GM12865 (cell line): ENCODE measurements around the gene PANK1.
"Not testable (repeated sequence)": the region's sequence is repeated elsewhere in the genome, so short reads cannot be mapped to it uniquely, and the experiment has no call there.

Experiments used
- DNase-seq: peaks from one replicate; pipeline ENCODE4 v3.0.0; 2010; ENCODE audit warnings: low read depth
- H3K4me3 ChIP-seq: 2 replicates; pipeline ENCODE4 v1.5.1; 2011; ENCODE audit warnings: mild to moderate bottlenecking, low read depth, low read length, control low read depth
- TF ChIP-seq, protein P1 (sequence below): IDR thresholded peaks from 2 replicates; pipeline ENCODE4 v1.5.1; 2011; ENCODE audit warnings: low read length, control low read depth, low read depth, inconsistent platforms; ENCODE audit not compliant: insufficient read depth; ENCODE audit errors: missing control alignments

Gene PANK1

DNA sequence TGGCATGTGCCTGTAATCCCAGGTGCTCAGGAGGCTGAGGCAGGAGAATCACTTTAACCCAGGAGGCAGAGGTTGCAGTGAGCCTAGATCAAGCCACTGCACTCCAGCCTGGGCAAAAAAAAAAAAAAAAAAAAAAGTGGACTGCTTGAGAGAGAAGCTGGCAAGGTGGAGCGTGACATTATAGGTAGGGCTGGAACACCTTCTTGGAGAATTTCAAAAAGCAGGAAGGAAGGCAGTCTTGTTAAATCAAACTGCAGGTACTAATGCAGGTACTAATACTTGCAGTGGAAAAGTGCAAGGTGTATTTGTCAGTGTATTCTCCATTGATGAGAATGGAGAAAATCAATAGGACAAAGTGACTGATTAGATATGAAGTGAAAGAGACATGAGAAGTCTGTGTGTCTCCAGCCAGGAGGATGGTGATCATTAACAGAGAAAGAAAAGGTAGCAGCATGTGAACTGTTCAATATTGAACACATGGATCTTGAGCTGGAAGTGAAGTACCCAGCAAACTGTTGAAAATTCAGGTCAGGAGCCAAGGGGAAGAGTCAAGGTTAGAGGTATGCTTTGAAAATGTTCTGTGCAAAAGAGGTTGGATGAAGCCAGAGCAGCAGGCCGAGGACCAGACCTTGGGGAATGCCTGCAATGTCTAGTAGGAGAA, 97.1 kb downstream of the PANK1 start:
- H3K4me3 ChIP-seq, result no peak overlapping the region
- DNase-seq, result no peak
- TF ChIP-seq, protein P1, sequence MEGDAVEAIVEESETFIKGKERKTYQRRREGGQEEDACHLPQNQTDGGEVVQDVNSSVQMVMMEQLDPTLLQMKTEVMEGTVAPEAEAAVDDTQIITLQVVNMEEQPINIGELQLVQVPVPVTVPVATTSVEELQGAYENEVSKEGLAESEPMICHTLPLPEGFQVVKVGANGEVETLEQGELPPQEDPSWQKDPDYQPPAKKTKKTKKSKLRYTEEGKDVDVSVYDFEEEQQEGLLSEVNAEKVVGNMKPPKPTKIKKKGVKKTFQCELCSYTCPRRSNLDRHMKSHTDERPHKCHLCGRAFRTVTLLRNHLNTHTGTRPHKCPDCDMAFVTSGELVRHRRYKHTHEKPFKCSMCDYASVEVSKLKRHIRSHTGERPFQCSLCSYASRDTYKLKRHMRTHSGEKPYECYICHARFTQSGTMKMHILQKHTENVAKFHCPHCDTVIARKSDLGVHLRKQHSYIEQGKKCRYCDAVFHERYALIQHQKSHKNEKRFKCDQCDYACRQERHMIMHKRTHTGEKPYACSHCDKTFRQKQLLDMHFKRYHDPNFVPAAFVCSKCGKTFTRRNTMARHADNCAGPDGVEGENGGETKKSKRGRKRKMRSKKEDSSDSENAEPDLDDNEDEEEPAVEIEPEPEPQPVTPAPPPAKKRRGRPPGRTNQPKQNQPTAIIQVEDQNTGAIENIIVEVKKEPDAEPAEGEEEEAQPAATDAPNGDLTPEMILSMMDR, result no peak

DNA sequence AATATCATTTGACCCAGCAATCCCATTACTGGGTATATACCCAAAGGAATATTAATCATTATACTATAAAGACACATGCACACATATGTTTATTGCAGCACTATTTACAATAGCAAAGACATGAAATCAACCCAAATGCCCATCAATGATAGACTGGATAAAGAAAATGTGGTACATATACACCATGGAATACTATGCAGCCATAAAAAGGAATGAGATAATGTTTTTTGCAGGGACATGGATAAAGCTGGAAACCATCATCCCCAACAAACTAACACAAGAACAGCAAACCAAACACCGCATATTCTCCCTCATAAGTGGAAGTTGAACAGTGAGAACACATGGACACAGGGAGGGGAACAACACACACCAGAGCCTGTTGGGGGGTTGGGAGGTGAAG, 98.4 kb downstream of the PANK1 start:
- not testable (repeated sequence) for DNase-seq, H3K4me3 ChIP-seq

DNA sequence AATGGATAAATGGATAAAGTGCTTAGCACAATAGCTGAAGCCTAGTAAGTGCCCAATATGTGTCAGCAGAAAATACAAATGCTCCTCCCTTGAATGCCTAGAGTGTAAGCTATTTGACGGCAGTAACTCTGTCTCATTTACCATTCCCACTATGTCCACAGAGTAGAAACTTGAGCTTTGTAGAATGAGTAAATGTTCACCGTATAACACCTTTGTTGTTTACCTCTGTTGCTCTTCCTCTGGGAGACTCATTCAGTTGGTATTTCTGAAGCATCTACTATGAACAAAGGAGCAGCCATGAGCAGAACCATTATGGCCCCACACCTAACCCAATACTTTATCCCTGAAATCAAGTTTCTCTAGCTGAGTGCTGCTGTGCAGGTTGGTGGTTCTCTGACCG, 101.2 kb downstream of the PANK1 start:
- TF ChIP-seq, protein P1, result no peak
- H3K4me3 ChIP-seq, result no peak overlapping the region
- no peak for DNase-seq

DNA sequence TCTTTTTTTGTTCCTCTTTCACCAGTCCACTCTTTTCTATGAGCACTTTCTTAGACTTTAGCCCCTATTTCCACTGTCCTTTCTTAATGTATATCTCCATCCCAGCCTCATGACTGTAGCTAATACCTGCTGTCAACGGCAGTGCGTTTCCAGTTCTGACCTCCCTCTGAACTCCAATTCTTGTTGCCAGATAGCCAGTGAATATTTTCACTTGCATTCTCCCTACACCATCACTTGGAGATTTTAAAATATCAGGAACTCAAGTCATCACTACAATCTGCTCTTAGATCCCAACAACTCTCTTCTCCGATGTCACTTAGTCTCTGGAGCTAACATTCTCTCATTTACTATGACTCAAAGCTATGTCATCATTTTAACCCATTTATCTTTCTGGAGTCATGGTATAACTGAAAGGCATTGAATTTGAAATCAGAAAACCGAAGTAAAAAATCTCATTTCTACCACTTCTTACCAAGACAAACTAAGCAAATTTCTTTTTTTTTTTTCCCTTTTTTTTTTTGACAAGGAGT, 104.6 kb downstream of the PANK1 start:
- no peak overlapping the region for H3K4me3 ChIP-seq
- TF ChIP-seq, protein P1, result no peak
- no peak for DNase-seq

DNA sequence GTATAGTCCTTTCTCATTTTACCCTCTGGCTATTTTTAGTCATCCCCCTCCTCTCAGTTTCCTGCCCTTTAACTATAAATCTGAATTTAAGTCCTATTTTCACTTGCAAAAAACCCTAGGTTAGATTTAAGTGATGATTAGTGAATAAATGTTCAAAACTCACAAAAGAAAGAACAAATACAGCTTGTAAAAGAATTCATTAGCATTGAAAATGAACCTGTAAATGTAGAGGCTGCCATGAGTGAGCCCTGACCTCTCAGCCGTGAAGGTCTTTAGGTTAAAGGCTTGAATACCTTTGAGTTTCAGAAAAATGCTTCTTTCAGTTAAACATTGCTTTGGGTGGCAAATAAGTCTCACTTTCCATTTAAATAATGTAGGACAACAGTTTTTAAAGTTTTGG, 107.7 kb downstream of the PANK1 start:
- TF ChIP-seq, protein P1, result no peak
- DNase-seq, result no peak
- H3K4me3 ChIP-seq, result no peak overlapping the region

DNA sequence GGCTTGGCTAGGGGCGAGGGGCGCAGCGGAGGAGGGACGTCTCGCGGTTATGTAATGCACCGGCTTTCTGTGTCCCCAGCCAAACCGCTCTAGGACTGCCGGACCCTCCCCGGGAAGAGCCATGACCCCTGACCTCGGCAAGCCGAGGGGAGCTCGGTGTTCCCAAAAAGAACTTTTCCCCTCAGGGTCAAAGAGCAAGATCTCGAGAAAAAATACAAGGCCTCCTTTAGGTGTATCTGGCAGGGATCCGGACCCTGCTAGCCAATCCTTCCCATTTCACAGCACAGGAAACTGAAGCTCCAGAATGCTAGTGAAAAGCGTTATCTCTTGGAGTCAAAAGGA, 109.1 kb downstream of the PANK1 start:
- H3K4me3 ChIP-seq, result no peak overlapping the region
- no peak for DNase-seq
- TF ChIP-seq, protein P1, result no peak

DNA sequence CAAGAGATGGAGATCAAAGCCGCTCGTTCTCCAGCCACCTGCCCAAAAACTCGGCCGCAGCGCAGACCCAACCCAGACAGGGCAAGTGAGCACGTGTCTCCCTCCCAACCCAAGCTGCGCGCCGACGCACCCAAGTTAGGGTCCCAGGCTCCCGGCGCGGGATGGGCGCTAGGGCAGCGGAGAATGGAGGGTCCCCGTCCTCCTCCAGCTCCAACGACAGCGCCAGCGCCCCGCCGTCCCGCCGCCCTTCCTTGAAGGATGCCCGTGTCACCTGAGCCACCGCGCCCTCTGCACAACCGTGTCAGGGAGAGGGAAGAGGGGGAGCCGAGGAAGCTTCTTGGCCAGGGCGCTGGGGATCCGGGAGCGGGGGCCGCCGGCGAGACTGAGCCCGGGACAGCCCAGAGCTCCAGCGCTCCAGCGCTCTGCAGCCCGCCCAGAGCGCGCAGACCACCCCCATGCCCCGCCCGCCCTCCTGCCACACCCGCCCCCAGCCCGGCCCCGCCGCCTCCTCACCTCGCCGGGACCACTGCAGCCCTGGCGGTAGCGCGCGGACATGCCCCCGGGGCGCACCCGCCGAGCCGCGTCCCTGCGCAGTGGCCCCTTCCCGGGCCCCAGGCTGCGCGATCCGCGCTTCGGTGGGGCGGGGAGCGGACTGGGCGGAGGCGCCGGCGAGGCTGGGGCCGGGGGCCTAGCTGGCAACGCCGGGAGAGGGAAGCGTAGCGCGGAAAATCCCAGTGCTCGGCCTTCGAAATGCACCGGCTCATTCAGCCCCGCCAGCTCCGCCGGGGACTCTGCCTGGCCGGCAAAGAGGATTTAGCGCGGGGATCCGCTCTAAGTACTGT, 109.7 kb downstream of the PANK1 start, which contains the start of gene SLC16A12:
TSS of gene SLC16A12 (minus strand) at position 424 of the 842 bp plus-strand sequence. CDS start 73,016 bp downstream, outside the sequence.
- no peak for DNase-seq
- TF ChIP-seq, protein P1, result no peak
- no peak within 1 kb of the TSS for H3K4me3 ChIP-seq
